ENCODE results near the gene NOD1.

DNA sequence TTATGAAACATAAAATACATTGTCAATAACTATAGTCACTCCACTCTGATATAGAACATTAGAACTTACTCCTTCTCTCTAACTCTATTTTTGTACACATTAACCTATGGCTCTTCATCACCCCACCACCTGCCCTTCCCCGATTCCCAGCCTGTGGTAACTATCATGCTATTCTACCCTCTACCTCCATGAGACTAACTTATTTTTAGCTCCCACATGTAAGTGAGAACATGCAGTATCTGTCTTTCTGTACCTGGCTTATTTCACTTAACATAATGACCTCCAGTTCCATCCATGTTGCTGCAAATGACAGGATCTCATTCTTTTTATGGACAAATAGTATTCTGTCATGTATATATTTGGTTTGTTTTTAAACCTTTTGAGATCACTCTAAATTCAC, 8.8 kb upstream of the NOD1 start:
- TF ChIP-seq POLR2A (IDR thresholded peaks at IDR 0.05), result no peak
- TF ChIP-seq, protein P1, sequence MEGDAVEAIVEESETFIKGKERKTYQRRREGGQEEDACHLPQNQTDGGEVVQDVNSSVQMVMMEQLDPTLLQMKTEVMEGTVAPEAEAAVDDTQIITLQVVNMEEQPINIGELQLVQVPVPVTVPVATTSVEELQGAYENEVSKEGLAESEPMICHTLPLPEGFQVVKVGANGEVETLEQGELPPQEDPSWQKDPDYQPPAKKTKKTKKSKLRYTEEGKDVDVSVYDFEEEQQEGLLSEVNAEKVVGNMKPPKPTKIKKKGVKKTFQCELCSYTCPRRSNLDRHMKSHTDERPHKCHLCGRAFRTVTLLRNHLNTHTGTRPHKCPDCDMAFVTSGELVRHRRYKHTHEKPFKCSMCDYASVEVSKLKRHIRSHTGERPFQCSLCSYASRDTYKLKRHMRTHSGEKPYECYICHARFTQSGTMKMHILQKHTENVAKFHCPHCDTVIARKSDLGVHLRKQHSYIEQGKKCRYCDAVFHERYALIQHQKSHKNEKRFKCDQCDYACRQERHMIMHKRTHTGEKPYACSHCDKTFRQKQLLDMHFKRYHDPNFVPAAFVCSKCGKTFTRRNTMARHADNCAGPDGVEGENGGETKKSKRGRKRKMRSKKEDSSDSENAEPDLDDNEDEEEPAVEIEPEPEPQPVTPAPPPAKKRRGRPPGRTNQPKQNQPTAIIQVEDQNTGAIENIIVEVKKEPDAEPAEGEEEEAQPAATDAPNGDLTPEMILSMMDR (IDR thresholded peaks at IDR 0.05), result no peak
